Sigmoid colon (tissue), 4 donors: Measurements from ENCODE around the gene LRRC73.

Experiments
- POLR2A ChIP-seq, 2 donors: fragments of 450-650 bp; IDR thresholded peaks; one replicate each; pipeline ENCODE4 v1.6.1; 2016; ENCODE audit warnings: antibody characterized with exemption in 2 of 2, mild to moderate bottlenecking in 2 of 2, moderate library complexity in 2 of 2
- POLR2AphosphoS5 ChIP-seq, 4 donors: sonication (generic); formaldehyde crosslinking; IDR thresholded peaks; one replicate each; pipeline ENCODE4 v1.6.1; 2017; ENCODE audit warnings: antibody characterized with exemption in 4 of 4
- TF ChIP-seq, protein P1 (sequence below), 4 experiments: fragments of 450-650 bp in 3 of 4; fragments of 200-600 bp in 1 of 4; IDR thresholded peaks; one replicate each; pipeline ENCODE4 v1.5.1; 2016 to 2019; ENCODE audit warnings: antibody characterized with exemption in 4 of 4, mild to moderate bottlenecking in 3 of 4, moderate library complexity in 2 of 4

DNA sequence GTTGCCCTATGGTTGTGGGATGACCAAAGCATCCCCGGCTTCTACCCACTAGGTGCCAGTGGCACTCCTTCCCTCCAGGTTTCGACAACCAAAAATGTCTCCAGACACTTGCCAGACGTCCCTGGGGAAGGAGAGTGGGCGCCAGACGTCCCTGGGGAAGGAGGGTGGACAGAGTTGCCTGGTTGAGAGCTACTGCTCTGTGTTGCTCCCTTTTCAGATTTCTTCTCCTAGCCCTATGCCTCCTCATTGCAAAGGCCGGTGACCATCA is 13.1 kb downstream of the LRRC73 start:
- TF ChIP-seq, protein P1, sequence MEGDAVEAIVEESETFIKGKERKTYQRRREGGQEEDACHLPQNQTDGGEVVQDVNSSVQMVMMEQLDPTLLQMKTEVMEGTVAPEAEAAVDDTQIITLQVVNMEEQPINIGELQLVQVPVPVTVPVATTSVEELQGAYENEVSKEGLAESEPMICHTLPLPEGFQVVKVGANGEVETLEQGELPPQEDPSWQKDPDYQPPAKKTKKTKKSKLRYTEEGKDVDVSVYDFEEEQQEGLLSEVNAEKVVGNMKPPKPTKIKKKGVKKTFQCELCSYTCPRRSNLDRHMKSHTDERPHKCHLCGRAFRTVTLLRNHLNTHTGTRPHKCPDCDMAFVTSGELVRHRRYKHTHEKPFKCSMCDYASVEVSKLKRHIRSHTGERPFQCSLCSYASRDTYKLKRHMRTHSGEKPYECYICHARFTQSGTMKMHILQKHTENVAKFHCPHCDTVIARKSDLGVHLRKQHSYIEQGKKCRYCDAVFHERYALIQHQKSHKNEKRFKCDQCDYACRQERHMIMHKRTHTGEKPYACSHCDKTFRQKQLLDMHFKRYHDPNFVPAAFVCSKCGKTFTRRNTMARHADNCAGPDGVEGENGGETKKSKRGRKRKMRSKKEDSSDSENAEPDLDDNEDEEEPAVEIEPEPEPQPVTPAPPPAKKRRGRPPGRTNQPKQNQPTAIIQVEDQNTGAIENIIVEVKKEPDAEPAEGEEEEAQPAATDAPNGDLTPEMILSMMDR (IDR thresholded peaks at IDR 0.05), result no peak
- no peak for TF ChIP-seq POLR2A (IDR thresholded peaks at IDR 0.05)
- no peak for TF ChIP-seq POLR2AphosphoS5 (IDR thresholded peaks at IDR 0.05)
